Hypothalamus (tissue), 51 donors: ENCODE data around the gene PTPN1.
A peak's percentile ranks its signal among the peaks of the same experiment; 100 is the strongest.

ENCODE experiments used
- DNase-seq, 51 donors: peaks; one replicate each; lab custom pipeline; 2025; lab: John Stamatoyannopoulos, UW

PTPN1 gene

GRCh38 chr20:50510706-50511542, 741 bp downstream of the PTPN1 start:
- DNase-seq, result peak in 3 of 51 donors; percentile 15 to 41 (median 31)

DNA sequence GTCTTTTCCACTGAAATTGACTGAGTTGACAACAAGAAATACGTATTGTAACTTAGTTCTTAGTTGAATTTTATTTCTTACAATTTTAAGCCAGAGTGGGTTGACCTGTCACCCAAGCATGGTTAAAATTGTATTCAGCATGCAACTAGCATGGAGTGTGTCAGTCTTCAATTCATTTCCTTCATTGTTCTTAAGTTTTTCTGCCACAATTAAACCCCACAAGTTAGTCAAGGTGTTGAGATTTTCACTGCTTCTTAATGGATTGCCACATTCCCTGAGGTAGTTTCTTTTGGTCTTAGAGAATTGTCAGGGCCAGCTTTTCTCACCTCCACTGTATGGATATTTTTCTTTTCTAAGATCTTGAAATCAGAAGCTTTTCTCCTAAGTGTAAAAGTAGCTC, 2.1 kb downstream of the PTPN1 start:
- no peak for DNase-seq

DNA sequence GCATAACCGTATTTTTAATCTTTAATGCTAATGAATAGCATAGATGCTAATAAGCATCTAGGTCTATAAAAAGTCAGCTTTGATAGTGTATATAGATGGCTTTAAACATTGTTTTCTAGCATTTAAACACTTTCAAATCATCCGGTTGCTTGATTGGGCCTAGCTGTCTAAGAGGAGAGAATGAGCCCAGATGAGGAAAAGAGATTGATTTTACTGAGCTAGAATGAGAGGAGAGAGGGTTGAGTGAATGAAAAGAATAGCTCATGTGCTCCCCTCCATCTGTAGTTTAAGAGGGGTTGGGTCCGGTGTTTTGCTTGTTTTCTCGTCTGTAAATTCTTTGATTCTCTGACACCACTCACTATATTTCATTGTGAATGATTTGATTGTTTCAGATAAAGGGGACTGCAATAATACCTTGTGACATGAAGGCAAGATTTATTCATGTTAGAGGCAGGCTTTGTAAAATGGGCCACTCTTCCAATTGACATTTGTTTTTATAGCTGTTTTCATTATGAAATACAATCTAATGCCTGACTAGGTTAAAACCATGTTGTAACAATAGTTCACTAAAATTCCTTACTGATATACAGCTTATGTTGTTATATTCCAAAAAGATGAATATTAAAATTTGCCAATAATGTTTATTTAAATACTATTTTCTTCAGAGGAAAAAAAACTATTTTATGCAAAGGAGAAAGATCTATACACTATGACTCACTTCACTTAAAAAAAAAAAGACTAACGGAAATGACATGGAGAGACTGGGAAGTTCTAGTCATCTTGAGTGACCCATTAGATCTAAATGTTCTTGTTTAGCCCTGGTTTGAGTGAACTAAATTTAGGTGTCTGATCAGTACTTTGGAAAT, 3.2 kb downstream of the PTPN1 start:
- peak in 1 of 51 donors; percentile 11 for DNase-seq

DNA sequence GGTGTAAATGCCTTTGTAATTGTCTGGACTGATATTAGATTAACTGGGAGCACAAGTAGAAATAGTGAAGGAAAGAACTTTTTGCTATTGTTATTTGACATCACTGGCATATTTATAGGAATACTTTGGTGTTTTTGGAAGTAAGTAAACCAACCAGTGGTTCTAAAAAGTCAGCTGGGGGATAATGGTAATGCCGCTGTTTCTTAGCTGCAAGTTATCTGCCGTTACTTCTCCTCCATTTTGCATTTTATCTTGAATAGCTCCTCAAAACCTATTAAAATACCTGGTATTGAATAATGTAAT, 3.8 kb downstream of the PTPN1 start:
- no peak for DNase-seq

- no peak for DNase-seq
Measured at GRCh38 chr20:50514750-50515149, 4.6 kb downstream of the PTPN1 start.

DNA sequence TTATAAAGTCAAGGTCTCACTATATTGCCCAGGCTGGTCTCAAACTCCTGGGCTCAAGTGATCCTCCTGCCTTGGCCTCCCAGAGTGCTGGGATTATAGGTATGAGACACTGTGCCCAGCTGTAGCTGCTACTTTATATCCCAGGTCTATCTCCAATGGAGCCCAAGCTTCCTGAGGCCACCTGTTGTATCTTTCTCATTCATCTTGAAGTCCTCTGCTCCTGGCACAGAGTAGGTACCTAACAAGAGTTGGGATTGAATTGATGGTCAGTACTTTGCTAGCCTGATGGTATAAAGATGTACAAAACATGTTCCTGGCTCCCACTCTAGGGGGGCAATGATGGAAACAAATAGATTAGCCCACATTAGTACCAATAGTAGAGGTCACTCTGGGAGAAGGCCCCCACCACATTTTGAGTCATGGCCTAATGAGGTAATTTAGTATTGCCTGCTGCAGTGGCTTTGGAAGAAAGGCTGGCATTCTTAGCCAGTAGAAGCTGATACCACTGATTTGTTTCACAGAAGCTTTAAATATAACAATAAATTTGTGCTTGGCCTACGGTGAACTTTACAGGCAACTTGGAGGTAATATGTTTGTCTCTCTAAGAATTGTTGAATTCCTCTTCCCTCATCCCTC, 5.4 kb downstream of the PTPN1 start:
- no peak for DNase-seq

GRCh38 chr20:50516180-50516934, 6.2 kb downstream of the PTPN1 start:
- no peak for DNase-seq

GRCh38 chr20:50516935-50517816, 7.0 kb downstream of the PTPN1 start:
- DNase-seq, result no peak

GRCh38 chr20:50517817-50518154, 7.6 kb downstream of the PTPN1 start:
- no peak for DNase-seq

DNA sequence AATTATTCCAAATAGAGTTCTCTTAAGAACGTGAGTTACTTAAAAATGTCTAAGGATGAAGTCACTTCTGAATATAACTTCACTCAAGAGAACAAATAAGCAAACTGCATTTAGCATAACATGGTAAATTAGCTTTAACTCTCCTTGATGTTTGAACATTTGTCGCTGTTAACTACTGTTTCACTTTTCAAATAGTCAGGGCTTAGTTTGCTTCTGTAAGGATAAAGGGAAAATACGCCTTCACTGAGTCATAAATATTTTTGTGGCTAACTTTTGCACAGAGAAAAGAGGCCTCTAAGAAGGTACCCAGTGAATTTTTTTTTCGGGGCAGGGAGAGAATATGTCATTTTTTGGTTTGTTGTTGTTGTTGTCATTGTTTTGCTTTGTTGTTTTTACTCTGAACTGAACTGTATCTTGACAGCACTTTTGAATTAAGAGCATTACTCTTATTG, 8.1 kb downstream of the PTPN1 start:
- no peak for DNase-seq

DNA sequence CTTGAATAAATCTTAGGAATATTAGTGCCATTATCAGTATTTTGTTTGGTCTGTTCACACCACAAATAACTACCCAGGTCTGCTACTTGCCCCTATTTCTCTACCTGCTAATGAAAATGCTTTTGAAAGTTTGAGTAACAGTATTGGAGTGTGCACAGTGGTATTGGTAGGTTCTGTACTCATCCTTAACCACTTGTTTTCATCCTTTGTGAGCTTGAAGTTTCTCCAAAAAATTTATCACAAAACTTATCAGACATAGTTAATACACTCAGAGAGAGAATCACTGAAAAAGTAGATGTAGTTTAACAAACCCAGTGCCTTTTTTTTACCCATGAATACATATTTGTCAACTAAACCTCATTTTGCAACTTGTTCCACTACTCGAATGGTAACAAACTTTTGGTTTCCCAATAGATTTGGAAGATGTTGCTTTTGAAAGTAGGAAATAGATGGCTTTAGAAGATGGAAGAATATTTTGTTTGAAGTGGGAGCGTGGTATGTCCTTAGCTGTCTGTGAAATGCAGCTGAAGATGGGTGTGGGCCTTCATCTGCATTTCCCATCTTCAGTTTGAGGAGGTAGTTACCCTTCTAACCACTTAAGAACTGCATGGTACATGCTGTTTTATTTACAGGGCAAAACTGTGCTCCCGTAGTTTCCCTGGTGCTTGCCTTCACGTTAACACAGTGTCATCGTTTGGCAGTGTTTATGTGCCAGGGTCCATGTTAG, 9.0 kb downstream of the PTPN1 start:
- no peak for DNase-seq

DNA sequence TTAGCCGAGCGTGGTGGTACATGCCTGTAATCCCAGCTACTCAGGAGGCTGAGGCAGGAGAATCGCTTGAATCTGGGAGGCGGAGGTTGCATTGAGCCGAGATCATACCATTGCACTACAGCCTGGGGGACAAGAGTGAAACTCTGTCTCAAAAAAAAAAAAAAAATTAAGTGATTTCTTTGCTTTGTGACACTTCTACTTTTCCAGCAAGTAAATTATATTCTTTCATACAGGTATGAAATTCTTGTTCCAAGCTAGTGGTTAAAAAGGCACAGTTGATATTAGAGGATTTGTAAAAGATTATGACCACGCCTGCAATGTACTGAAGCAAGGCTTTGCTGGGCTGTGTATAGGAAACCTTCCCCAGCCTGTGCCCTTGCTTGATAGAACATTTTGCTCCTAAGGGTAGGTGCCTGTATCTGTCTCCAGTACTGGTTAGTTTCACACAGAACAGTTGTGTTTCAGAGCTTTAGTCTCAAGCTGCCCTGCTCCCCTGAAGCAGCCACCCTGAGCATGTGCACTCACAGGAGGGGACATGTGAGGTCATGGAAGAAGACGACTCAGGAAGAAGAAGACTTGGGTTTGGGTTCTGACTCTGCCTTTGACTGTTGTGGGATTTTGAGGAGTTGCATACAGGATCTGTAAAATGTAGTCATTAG, 10.2 kb downstream of the PTPN1 start:
- no peak for DNase-seq

GRCh38 chr20:50521221-50522052, 11.3 kb downstream of the PTPN1 start:
- no peak for DNase-seq

GRCh38 chr20:50522053-50522674, 12.0 kb downstream of the PTPN1 start:
- DNase-seq, result no peak

- no peak for DNase-seq
Measured at GRCh38 chr20:50523552-50524167, 13.5 kb downstream of the PTPN1 start.

GRCh38 chr20:50525681-50526080, 15.5 kb downstream of the PTPN1 start:
- DNase-seq, result no peak
